GM21390 (cell line): ENCODE measurements around the gene KRTAP13-3.

Source experiments
- ATAC-seq: cut with Tn5 transposase; IDR thresholded peaks from one replicate; pipeline ENCODE4 v1.9.1; 2021; ENCODE audit not compliant: unreplicated experiment

KRTAP13-3 gene, protein sequence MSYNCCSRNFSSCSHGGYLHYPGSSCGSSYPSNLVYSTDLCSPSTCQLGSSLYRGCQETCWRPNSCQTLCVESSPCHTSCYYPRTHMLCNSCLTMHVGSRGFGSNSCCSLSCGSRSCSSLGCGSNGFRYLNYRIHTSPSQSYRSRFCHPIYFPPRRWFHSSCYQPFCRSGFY

DNA sequence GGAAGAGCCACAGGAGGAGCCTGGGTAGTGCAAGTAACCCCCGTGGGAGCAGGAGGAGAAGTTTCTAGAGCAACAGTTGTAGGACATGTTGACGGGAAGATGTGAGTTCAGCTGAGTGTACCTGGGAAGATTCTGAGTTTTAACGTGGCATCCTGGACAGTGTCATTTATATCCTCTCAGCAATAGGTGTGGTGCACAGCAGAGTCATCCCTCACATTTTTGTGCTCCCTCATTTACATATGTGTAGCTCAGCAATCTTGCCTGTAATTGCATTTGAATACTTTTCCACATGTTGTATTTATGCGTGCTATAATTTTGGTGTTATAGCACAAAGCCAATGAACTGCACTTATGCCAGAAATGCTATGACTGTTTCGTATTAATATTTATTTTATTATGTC lies at the start of gene KRTAP13-3:
KRTAP13-3 (minus strand) TSS at position 101 of the 400 bp plus-strand sequence; CDS start at position 87, 14 bp downstream.
- ATAC-seq: no peak

- no peak for ATAC-seq
Observed at GRCh38 chr21:30468900-30469714, 43.4 kb upstream of the KRTAP13-3 start.

- no peak for ATAC-seq
Observed at GRCh38 chr21:30463713-30464112, 38.0 kb upstream of the KRTAP13-3 start.

DNA sequence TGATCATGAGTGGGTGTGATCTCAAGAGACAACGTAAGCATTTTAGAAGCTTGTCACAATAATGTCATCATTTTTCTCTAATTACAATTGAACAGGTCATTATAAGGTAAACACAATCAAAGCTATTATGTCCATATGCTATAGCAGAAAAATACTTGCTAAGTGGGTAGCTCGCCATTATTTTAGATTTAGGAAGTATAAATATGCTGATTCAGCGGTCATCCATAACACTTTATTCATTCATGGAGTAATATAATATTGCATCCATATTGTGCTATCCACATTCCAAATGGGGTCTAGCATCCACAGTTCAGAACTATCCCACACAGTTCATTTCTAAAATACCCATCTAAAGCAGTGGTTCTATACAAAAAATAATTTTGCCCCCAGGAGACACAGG lies 22.8 kb upstream of the KRTAP13-3 start:
- ATAC-seq: no peak

GRCh38 chr21:30447056-30447455 lies 21.3 kb upstream of the KRTAP13-3 start:
- ATAC-seq: no peak

- ATAC-seq: no peak
Observed at GRCh38 chr21:30444204-30444603, 18.5 kb upstream of the KRTAP13-3 start.

- no peak for ATAC-seq
Observed at GRCh38 chr21:30443226-30443625, 17.5 kb upstream of the KRTAP13-3 start.

GRCh38 chr21:30439975-30440374 lies 14.2 kb upstream of the KRTAP13-3 start, which contains the start of gene KRTAP15-1:
Gene KRTAP15-1 (plus strand): TSS chr21:30440275. CDS start chr21:30440328, 53 bp downstream.
- ATAC-seq: no peak

DNA sequence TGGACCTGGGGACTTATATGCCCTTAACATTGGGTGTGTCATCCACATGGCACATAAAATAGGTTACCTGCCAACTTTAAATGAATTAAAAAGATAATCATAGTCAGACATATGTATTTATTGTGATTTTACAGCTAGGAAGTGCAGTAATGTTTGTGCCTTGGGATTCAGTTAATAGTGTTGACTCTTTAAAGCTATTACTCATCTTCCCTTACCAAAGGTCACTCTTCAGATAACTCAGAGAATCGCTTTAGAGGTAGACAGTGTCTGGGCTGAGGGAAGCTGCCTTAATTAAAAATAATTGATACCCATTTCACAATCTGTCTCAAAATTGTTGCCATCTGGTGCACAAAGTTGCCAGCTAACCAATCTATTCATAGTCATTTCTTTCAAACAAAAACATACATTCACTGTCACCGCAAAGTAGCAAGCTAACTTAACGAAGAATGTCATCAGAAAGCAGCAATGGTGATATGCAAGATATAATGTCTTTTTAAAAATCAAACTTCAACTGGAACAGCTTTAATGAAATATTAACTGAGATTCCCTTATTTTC lies 11.4 kb upstream of the KRTAP13-3 start:
- ATAC-seq: no peak

- no peak for ATAC-seq
Observed at GRCh38 chr21:30434033-30434631, 8.4 kb upstream of the KRTAP13-3 start.

DNA sequence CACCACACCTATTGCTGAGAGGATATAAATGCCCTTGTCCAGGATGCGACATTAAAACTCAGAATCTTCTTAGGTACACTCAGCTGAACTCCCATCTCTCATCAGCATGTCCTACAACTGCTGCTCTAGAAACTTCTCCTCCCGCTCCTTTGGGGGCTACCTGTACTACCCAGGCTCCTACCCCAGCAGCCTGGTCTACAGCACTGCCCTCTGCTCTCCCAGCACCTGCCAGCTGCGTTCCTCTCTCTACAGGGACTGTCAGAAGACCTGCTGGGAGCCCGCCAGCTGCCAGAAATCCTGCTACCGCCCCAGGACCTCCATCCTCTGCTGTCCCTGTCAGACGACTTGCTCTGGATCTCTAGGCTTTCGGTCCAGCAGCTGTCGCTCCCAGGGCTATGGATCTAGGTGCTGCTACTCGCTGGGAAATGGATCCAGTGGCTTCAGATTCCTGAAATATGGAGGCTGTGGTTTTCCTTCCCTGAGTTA lies 4.5 kb upstream of the KRTAP13-3 start, which contains the start of gene KRTAP13-4:
KRTAP13-4 (plus strand) TSS at position 51 of the 486 bp plus-strand sequence; CDS start at position 107, 56 bp downstream.
- ATAC-seq: no peak

- no peak for ATAC-seq
Observed at GRCh38 chr21:30426731-30427130, 1.0 kb upstream of the KRTAP13-3 start.

GRCh38 chr21:30415993-30416392 lies 9.7 kb downstream of the KRTAP13-3 start:
- no peak for ATAC-seq

DNA sequence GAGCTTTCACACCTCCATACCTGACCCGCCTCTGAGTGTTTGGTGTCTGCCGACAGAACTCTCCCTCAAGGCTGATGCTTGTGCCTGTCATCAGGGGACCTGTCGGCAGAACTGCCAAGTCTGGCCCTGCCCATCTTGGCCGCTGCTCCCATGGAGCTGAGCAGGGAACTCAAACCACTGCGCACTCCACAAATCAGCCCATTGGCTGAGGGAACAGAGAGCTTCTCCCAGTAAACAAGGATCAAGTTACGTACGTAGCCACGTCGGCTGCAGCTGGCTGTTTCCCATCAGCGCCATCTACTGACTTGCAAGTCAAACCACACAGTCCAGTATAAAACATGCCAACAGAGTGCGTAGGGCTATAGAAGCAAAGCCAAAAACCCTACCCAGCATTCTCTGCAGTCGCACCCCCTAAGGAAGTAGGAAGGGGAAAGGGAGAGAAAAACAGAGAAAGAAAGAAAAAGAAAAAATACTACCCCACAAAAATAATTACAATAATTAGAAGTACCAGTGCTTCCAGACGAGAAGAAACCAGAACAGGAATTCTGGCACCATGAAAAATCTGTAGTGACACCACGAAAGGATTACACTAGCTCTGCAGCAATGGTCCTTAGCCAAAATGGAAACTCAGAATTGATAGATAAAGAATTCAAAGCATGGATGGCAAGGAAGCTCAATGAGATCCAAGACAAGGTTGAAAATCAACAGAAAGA lies 16.8 kb downstream of the KRTAP13-3 start:
- no peak for ATAC-seq

DNA sequence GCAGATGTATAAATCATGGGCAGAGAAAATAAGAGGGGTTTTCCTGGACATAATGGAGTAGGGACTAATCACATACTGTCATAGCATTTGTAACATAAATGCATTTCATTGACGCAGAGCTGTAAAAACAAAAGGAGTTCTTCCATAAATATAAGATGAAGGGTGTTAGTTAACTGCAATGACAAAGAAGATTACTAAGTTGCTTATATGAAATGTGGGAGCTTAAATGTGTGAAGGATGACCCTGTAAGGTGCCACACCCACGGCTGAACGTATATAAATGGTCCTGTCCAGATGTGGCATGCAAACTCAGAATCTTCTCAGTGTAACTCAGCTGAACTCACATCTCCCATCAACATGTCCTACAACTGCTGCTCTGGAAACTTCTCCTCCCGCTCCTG lies 30.0 kb downstream of the KRTAP13-3 start, which contains the start of gene KRTAP13-1:
KRTAP13-1 (plus strand) TSS at position 301 of the 400 bp plus-strand sequence; CDS start at position 357, 56 bp downstream.
- ATAC-seq: no peak

DNA sequence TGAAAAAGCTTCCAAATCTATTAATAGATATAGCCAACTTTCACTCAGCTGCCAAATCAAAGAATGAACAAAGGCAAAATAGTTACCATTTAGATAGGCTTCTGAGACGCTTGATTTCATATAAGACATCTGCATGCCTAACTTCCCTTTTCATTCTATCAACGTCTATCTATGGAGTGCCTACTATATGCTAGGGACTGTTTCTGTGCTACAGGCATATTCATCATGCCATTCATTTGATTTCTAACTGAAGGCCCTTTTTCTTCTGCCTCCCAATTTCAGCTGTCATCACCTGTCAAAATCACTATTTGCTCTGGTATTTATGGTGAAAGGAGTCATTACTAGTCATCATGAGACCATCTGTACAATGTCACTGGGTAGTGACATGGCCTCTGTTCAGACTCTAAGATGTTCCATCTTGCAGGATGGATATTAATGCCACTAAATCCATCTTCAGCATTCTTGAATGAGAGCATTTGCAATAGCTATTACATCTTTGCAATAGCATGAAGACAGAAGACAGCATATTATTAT lies 34.2 kb downstream of the KRTAP13-3 start:
- no peak for ATAC-seq

DNA sequence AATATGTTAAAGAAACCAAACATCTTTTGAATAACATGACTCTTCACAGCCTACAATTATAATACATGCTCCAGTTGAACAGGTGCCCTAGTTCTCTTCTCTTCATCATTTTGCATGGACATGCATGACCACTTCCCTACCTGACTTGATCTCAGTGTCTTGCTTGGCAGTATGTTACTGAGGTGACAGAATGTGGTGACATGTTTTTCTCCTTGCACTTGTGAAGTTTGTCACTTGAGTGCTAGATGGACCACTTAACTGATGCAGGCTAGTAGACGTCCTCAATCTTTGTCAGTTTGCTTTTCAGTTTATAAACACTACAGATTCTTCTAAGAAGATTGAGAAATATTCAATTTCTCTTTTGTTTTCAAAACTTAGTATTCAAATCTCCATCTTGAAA lies 43.5 kb downstream of the KRTAP13-3 start:
- ATAC-seq: no peak
